Vagina (tissue), 2 donors: Measurements from ENCODE around the gene STON2.

Experiments
- POLR2AphosphoS5 ChIP-seq, 2 donors: sonication (generic); formaldehyde crosslinking; IDR thresholded peaks; one replicate each; pipeline ENCODE4 v1.9.0; 2017; ENCODE audit warnings: antibody characterized with exemption in 2 of 2, mild to moderate bottlenecking in 2 of 2, low read depth in 1 of 2; ENCODE audit not compliant: insufficient read depth in 1 of 2
- TF ChIP-seq, protein P1 (sequence below), 3 experiments: fragments of 450-650 bp in 2 of 3; fragments of 200-600 bp in 1 of 3; sonication (generic) in 1 of 3; IDR thresholded peaks; one replicate each; pipeline ENCODE4 v1.5.1; 2017 to 2019; ENCODE audit warnings: antibody characterized with exemption in 3 of 3, mild to moderate bottlenecking in 2 of 3, moderate library complexity in 2 of 3

DNA sequence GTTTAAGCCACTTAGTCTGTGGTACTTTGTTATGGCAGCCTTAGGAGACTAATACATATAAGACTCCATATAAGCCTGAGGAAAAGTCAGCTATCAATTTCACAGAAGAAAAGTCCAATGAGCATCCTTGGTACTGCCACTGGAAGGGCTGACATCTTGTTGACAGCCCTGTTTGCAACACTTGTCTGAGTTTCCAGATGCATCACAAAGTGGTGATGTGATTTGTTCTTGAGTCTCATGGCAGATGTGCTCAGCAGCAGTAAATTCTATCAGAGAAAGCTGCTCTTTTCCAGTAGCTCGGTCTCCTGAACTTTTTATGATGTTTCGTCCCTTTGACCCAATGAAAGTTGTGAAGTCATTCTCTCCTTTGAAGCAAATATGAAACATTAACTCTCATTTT lies 54.3 kb downstream of the STON2 start:
- TF ChIP-seq, protein P1, sequence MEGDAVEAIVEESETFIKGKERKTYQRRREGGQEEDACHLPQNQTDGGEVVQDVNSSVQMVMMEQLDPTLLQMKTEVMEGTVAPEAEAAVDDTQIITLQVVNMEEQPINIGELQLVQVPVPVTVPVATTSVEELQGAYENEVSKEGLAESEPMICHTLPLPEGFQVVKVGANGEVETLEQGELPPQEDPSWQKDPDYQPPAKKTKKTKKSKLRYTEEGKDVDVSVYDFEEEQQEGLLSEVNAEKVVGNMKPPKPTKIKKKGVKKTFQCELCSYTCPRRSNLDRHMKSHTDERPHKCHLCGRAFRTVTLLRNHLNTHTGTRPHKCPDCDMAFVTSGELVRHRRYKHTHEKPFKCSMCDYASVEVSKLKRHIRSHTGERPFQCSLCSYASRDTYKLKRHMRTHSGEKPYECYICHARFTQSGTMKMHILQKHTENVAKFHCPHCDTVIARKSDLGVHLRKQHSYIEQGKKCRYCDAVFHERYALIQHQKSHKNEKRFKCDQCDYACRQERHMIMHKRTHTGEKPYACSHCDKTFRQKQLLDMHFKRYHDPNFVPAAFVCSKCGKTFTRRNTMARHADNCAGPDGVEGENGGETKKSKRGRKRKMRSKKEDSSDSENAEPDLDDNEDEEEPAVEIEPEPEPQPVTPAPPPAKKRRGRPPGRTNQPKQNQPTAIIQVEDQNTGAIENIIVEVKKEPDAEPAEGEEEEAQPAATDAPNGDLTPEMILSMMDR (IDR thresholded peaks at IDR 0.05) = no peak
- no peak for TF ChIP-seq POLR2AphosphoS5 (IDR thresholded peaks at IDR 0.05; ENCODE audit: insufficient read depth in 1 of 2, low read depth in 1 of 2)
